Left lobe of liver (tissue), 2 donors: ENCODE data around the gene APBA2. TPM values are rescaled to one million over a fixed set of nuclear protein-coding genes. Genes with fewer than 3 reads are reported as not detected.
"Not testable (repeated sequence)": the region's sequence is repeated elsewhere in the genome, so short reads cannot be mapped to it uniquely, and the experiment has no call there.

Experiments used
- ATAC-seq: fragments of 200-7000 bp; cut with Tn5 transposase; one replicate; pipeline ENCODE4 v1.9.1; 2020; ENCODE audit warnings: mild to moderate bottlenecking, moderate library complexity
- DNase-seq: peaks from one replicate; pipeline ENCODE4 v3.0.0-alpha.2; 2020; ENCODE audit warnings: low spot score
- total RNA-seq: library from RNA; stranded (reverse); gene quantifications from one replicate; pipeline ENCODE4 v1.2.1, GENCODE V29; 2021
- donor health status: DM: no; HTN: no; CAD: no; lungs with moderate emphysema.
- donor health status: DM: no; HTN: yes; CAD: no.

The APBA2 gene
- total RNA-seq, 1 donor from 2014 or later = 0.28 TPM

- ATAC-seq (no peak), DNase-seq (no peak)
Measured at GRCh38 chr15:28876845-28877185, 9.0 kb upstream of the APBA2 start.

GRCh38 chr15:28878209-28878608, 7.6 kb upstream of the APBA2 start:
- no peak for ATAC-seq

GRCh38 chr15:28879551-28879950, 6.2 kb upstream of the APBA2 start:
- ATAC-seq = no peak

More at GRCh38 chr15:28878209-28878608, 7.6 kb upstream of the APBA2 start:
- no peak for DNase-seq

GRCh38 chr15:28880680-28881079, 5.1 kb upstream of the APBA2 start:
- DNase-seq (no peak), ATAC-seq (no peak)

More at GRCh38 chr15:28879551-28879950, 6.2 kb upstream of the APBA2 start:
- DNase-seq = no peak

- no peak for ATAC-seq
- DNase-seq = no peak
Measured at GRCh38 chr15:28881170-28881569, 4.6 kb upstream of the APBA2 start.

- ATAC-seq = no peak
- no peak for DNase-seq
Measured at GRCh38 chr15:28881600-28881999, 4.2 kb upstream of the APBA2 start.

- no peak for DNase-seq
Measured at GRCh38 chr15:28884151-28884940, 1.4 kb upstream of the APBA2 start.

GRCh38 chr15:28885128-28885629, 595 bp upstream of the APBA2 start:
- no peak for DNase-seq
- ATAC-seq = no peak

More at GRCh38 chr15:28884151-28884940, 1.4 kb upstream of the APBA2 start:
- no peak for ATAC-seq

GRCh38 chr15:28886431-28887338, 911 bp downstream of the APBA2 start:
- ATAC-seq = no peak
- no peak for DNase-seq

GRCh38 chr15:28887339-28888174, 1.8 kb downstream of the APBA2 start:
- ATAC-seq (no peak), DNase-seq (no peak)

- no peak for DNase-seq
- no peak for ATAC-seq
Measured at GRCh38 chr15:28888302-28888894, 2.6 kb downstream of the APBA2 start.

GRCh38 chr15:28888900-28889299, 3.1 kb downstream of the APBA2 start:
- no peak for DNase-seq

GRCh38 chr15:28889346-28889745, 3.6 kb downstream of the APBA2 start:
- DNase-seq = no peak
- no peak for ATAC-seq

More at GRCh38 chr15:28888900-28889299, 3.1 kb downstream of the APBA2 start:
- ATAC-seq = no peak

- DNase-seq = not testable (repeated sequence)
Measured at GRCh38 chr15:28889871-28890270, 4.1 kb downstream of the APBA2 start.

GRCh38 chr15:28890291-28890690, 4.5 kb downstream of the APBA2 start:
- not testable (repeated sequence) for ATAC-seq, DNase-seq

More at GRCh38 chr15:28889871-28890270, 4.1 kb downstream of the APBA2 start:
- ATAC-seq = not testable (repeated sequence)

GRCh38 chr15:28890711-28891495, 5.1 kb downstream of the APBA2 start:
- ATAC-seq (no peak), DNase-seq (no peak)

GRCh38 chr15:28891588-28891987, 5.8 kb downstream of the APBA2 start:
- ATAC-seq = no peak
- DNase-seq = no peak

- no peak for ATAC-seq
Measured at GRCh38 chr15:28892789-28893610, 7.2 kb downstream of the APBA2 start.

More at GRCh38 chr15:28892789-28893610, 7.2 kb downstream of the APBA2 start:
- no peak for DNase-seq
